HG03558 (cell line): Measurements from ENCODE around the gene KLRC3.
A peak's percentile ranks its signal among the peaks of the same experiment; 100 is the strongest.
"Not testable (repeated sequence)": the region's sequence is repeated elsewhere in the genome, so short reads cannot be mapped to it uniquely, and the experiment has no call there.

ENCODE experiments used
- ATAC-seq: cut with Tn5 transposase; IDR thresholded peaks from one replicate; pipeline ENCODE4 v1.9.1; 2021; ENCODE audit warnings: moderate number of reproducible peaks; ENCODE audit not compliant: unreplicated experiment; ENCODE audit errors: extremely low read depth

The KLRC3 gene

DNA sequence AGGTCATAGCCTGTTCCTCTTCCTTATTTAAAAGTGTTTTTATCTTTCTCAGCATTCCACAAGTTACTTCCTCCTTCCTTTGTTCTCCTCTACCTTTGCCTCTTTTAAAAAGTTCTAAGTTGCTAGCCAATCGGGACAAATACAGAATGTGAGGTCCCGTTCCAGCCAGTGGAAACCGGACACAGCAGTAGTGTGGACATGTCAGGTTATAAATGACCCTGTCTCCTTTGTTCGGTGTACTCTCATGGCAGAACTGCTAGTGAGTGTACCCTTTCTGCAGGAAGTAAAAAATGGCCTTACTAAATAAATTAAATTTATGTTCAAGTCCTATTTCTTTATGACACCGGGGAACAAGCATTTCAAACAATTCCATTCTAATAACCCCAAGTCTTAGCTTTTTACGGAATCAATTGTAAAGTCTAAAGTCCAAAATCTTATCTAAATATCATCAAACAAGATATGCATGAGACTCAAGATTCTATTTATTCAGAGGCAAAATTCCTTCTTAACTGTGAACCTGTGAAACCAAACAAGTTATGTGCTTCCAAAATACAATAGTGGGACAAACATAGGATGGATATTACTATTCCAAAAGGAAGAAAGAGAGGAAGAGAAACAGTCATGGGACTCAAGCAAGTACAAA, 48.4 kb downstream of the KLRC3 start:
- ATAC-seq: not testable (repeated sequence)

DNA sequence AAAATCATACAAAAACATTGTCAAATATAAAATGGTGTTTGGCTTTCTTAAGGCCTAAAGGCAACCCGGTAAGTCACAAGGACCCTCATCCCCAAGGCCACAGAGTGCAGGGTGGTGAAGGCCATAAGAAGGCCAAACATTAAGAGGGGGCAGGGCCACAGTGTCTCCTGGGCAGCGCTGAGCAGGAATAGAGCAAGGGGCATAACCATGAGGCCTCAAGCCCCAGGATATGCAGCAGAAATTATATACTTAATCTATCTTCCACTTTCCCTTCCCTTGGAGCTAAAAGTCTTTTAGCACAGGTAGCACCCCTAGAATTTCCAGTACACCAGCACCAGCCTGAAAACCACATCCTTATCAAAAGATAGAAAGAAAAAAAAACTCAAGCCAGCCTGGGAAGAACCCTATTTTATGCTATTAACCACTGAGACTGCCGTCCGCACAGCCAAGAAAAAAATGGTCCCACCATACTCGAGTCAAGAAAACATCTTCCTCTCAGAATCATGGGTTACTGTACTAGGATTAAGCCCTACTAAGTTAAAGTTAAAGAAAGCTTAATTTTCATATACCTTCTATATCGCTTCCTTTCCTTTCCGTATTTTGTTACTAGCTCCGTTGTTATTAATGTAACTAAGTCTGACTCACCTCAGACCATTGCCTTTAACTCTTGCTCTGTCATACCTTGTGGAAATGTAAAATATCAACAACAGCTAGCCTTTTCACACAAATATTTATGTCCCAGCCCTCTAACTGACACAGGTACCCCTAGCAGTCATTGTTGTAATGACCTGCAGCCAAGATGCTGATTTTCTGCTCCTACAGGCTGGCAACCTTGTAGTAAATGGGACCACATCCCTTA, 50.6 kb downstream of the KLRC3 start:
- no peak for ATAC-seq

DNA sequence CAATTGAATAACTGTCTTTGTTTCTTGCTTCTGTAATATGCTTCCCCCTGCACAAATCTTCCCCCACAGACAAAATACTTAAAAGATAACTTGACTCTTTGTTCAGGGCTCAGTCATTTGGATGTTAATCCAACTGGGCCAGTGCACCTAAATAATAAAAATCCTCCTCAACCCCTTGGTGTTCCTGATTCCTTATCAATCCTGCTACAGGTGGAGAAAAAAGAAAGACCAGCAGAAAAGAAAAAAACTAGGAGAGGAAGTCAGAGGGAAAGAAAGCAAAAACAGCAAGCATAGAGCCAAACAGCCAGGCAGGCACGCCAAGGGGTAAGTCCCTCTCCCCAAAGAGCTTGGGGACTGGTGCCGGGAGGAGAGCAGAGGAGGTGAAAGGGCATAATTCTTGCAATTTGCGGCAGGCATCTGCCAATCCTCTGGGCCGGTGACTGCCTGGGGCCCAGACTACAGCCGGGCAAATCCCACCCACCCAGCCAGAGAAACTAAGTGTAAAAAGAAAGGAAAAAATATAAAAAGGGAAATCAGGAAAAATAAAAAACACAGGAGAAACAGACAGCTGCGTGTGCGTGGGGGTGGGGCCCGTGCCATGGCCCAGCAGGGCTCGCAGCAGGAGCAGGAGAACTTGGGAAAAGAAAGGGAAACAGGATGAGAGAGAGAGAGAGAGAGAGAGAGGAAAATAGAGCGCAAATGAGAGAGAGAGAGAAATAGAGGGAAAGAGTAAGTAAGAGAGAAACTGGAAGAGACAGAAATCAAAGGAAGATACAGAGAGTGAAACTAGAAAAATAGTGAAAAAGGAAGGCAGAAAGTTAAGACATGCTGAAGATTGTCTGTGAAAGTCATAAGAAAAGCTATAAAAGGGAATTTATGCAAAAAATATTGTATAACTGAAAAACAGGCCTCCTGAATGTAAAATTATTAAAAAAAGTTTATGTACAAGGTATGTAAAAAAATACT, 51.9 kb downstream of the KLRC3 start:
- no peak for ATAC-seq

DNA sequence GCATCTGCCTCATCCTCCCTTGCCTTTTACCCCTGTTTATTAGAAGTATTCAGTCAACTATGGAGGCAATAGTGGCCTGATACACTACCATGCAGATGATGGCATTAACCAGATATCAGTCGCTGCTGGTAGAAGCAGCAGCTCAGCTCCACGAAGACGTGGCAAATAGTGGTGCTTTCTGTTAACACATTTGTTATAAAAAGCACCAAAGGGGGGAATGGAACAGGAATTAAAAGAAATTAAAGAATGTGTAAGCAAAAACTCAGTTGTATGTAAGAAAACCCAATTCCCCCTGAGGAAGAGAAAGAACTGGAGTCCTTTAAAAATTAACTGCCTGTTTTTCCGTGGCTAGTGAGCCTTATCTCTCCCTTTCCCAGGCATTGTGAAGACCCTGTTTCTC, 52.7 kb downstream of the KLRC3 start:
- ATAC-seq: not testable (repeated sequence)

DNA sequence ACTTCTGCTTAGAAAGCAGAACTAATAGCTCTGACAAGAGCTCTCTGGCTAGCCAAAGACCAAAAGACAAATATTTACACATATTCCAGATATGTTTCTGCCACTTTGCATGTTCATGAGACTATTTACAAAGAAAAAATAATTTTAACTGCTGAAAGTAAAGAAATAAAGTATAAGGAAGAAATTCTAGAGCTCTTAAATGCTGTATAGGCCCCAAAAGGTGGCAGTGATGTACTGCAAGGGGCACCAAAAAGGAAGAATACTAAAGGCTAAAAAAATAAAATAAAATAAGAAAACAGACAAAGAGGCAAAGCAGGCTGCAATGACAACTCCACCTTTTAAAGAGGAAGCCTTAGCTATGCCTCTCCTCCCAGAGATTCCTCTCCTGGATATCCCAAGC, 53.5 kb downstream of the KLRC3 start:
- ATAC-seq: no peak

DNA sequence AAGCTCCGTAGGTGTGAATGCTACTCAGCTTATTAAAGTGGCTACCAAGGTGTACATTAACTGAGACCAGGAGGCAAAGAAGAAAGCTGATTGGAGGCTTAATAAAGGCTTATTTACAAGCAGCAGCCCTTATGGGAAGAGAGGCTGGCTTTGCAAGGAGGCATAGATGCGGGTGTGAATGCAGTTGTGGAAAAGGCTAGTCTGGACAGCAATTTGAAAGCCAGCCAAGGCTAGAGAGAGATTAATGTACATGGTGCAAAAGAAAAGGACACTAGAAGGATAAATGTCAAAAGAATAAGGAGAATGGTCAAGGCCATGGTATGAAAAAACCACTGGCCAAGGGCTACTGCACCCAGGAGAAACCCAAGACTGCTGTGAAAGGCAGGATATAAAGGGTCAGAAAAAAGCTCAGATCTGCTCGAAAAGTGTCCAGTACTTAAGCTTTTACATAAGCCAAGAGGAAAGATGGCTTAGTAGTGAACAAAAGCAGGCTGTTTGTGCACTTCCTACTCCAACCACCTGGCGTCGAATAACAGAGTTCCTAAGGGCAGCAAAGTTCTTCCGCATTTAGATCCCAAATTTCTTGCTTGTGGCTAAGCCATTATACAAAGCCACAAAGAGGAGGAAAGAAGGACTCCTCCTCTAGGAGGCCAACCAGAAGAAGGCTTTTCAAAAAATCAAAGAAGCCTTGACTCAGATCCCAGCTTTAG, 54.5 kb downstream of the KLRC3 start:
- ATAC-seq: no peak

DNA sequence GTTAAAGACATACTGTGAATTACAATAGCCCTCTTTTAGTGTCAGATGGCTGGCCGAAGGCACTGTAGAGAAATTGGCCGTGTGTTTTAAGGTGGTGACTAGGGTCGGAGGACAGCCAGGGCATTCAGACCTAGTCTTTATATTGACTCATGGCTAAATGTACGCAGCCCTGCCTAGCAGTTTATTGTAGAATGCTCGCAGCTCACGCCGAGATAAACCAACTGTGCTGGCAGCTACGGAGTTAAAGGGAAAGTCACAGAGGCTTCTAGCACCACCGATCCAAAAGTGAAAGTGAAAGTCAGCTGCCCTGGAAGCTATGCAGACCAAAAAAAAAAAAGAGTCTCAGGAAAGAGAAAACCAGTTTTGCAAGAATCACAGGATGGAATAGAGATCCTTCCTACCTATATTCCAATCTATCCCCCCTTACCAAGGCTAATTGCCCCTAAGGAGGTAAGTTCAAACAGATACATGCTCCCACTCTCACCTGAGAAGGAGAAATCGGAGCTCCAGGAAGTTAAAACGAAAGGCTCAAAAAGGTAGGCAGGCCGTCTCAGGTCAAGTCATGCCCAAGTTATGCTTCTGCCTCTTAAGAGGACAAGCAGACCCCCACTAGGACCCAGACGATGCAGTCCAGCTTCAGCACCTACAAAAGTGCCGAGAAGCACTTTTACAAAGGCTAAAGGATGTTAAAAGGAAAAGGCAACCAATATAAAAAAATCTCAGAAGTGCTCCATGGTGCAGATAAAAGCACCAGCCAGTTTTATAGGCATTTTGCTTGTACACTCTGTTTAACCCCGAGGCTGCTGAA, 55.4 kb downstream of the KLRC3 start:
- no peak for ATAC-seq

DNA sequence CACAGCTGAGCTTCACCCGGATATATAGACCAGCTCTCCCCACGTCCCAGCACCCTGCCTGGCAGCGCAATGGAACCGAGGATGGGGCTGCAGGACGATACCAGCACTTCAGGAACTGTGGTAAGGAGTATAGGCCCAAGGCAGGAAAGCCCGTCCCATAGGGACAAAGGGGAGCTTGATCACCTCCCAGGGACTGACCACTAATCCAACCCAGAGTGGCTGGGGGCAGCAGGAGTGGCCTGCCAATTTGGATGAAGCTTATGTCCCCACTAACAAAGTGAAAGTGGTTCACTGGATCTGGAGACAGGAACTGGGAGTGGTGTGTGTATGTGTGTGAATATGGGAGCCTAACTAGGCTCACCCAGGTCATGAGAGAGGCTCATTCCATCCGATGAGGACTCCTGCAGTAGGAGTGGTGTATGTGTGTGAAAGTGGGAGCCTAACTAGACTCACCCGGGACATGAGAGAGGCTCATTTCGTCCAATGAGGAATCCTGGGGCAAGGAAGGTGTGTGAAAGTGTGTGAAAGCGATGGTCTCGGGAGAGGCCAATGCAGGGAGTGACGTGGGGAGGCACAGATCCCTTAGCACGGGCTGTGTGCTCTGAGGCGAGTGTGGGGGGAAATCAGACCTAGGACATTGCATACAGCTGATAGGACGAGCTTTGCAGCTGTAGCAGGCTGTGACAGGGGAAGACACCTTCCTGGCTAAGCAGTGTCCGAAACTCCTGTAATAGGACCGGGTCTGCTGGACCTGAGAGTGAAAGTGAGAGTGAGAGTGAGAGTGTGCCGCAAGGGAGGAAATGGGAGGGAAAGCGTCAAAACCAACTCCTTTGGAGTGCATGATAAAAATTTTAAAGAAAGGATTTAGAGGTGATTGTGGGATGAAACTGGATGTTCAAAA, 56.2 kb downstream of the KLRC3 start:
- ATAC-seq: peak; percentile 71

DNA sequence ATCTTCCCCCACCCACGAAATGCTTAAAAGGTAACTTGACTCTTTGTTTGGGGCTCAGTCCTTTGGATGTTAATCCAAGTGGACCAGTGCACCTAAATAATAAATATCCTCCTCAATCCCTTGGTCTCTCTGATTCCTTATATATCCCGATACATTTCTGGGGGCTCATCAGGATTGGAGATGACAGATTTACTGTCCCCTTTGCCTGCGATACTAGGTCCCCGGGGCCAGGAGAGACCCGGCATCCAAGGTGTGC, 56.8 kb downstream of the KLRC3 start:
- no peak for ATAC-seq

DNA sequence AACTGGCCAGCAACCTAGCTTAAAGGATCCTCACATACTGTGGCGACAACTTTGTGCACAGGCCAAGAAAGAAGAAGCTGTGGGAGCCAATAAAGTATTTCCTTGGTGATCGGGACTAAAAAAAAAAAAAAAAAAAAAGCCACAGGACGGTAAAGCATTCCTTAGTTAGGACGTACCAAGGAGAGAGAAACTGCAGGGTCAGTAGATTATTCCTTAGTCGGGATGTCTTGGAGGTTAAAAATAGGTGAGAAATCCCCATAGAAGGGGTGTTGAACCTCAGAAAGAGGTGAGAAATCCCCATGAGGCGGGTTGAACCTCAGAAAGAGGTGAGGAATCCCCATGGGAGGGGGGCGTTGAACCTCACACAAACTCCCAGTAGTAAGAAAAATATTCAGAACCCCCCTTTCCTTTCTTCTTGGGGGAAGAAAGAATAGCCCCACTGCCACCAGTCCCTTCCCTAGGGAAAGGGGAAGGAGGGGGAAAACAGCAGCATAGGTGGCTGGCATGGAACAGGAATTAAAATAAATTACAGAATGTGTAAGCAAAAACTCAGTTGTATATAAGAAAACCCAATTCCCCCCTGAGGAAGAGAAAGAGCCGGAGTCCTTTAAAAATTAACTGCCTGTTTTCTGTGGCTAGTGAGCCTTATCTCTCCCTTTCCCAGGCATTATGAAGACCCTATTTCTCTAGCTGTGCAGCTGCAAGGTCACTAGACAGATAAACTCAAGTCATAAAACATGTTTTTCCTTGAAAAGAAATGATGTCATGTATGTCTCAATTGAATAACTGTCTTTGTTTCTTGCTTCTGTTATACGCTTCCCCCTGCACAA, 57.4 kb downstream of the KLRC3 start:
- ATAC-seq: no peak

DNA sequence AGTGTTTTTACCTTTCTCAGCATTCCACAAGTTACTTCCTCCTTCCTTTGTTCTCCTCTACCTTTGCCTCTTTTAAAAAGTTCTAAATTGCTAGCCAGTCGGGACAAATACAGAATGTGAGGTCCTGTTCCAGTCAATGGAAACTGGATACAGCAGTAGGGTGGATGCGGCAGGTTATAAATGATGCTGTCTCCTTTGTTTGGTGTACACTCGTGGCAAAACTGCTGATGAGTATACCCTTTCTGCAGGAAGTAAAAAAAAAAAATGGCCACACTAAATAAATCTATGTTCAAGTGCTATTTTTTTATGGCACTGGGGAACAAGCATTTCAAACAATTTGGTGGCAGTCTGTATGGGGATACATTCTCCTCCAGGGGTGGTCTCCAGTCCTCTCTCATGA, 58.1 kb downstream of the KLRC3 start:
- ATAC-seq: no peak
